GM12864 (cell line): ENCODE data around the gene FTH1.

Source experiments
- DNase-seq: peaks from one replicate; pipeline ENCODE4 v3.0.0-alpha.2; 2011; ENCODE audit warnings: low read depth
- H3K4me3 ChIP-seq: 2 replicates; pipeline ENCODE4 v1.5.1; 2011; ENCODE audit warnings: mild to moderate bottlenecking, low read depth, low read length, control low read depth
- CTCF ChIP-seq: IDR thresholded peaks from 2 replicates; pipeline ENCODE4 v1.5.1; 2011; ENCODE audit warnings: low read depth, mild to moderate bottlenecking, moderate library complexity, low read length, control low read depth, inconsistent platforms; ENCODE audit errors: missing control alignments

The FTH1 gene

GRCh38 chr11:61962213-61963015, 5.0 kb downstream of the FTH1 start:
- no peak for DNase-seq
- no peak for TF ChIP-seq CTCF
- H3K4me3 ChIP-seq, result no peak overlapping the region

- DNase-seq, result no peak
- no peak overlapping the region for H3K4me3 ChIP-seq
- no peak for TF ChIP-seq CTCF
Measured at GRCh38 chr11:61961570-61962212, 5.7 kb downstream of the FTH1 start.

- no peak for TF ChIP-seq CTCF
Measured at GRCh38 chr11:61960532-61960931, 6.9 kb downstream of the FTH1 start.

GRCh38 chr11:61959678-61960077, 7.8 kb downstream of the FTH1 start:
- DNase-seq, result no peak
- H3K4me3 ChIP-seq, result no peak overlapping the region
- TF ChIP-seq CTCF, result no peak

More at GRCh38 chr11:61960532-61960931, 6.9 kb downstream of the FTH1 start:
- DNase-seq, result no peak
- no peak overlapping the region for H3K4me3 ChIP-seq

- no peak overlapping the region for H3K4me3 ChIP-seq
- TF ChIP-seq CTCF, result no peak
- no peak for DNase-seq
Measured at GRCh38 chr11:61959114-61959513, 8.3 kb downstream of the FTH1 start.

GRCh38 chr11:61958590-61958989, 8.8 kb downstream of the FTH1 start:
- no peak for DNase-seq
- H3K4me3 ChIP-seq, result no peak overlapping the region
- TF ChIP-seq CTCF, result no peak
